Measurements from ENCODE around the gene EDIL3.

DNA sequence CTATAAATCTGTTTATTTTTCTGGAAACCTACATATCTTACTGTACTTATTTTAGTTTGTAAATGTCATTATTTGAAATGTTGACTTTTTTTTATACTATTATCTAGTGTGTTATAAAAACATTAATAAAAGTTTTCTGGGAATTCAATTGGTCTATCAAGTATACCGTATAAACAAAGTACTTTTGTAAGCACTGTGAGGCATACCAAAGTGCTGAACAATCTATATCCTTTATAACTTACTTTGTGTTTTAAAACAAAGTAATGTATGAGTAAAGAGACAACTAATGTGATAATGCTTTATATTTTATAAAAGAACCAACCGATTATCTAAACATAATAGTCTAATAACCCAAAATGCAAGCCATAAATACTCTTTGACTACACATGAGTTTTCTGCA, 23.1 kb downstream of the EDIL3 start:
- TF ChIP-seq CTCF (IDR thresholded peaks at IDR 0.05; ENCODE audit: low read length) (no peak), EZH2 (IDR thresholded peaks at IDR 0.05; ENCODE audit: borderline replicate concordance, low read length) (no peak)

Measured in OCI-LY1 (cell line).